Keratinocyte (primary cell): ENCODE measurements around the gene VNN1. TPM values are rescaled to one million over a fixed set of nuclear protein-coding genes. Genes with fewer than 3 reads are reported as not detected.

Experiments
- DNase-seq: peaks from one replicate; pipeline ENCODE4 v3.0.0-alpha.2; 2011; ENCODE audit warnings: low read depth, missing footprints, low spot score
- FAIRE-seq: peaks from 2 replicates; lab custom pipeline; 2011; peaks lifted over from hg19 to GRCh38; lab: Jason Lieb, UNC
- H2AFZ ChIP-seq: 2 replicates; pipeline ENCODE4 v1.6.0; 2012; ENCODE audit warnings: low read length, control low read depth, inconsistent platforms; ENCODE audit not compliant: control insufficient read depth
- H3K27ac ChIP-seq: 2 replicates; pipeline ENCODE4 v1.5.1; 2011; ENCODE audit warnings: low read length; ENCODE audit not compliant: control insufficient read depth, insufficient read depth
- H3K27me3 ChIP-seq: 3 replicates; pipeline ENCODE4 v1.6.0; 2011; ENCODE audit warnings: low read length; ENCODE audit not compliant: control insufficient read depth, insufficient read depth; ENCODE audit errors: extremely low read depth
- H3K36me3 ChIP-seq, 2 experiments: 2 replicates in 1 of 2; 3 replicates in 1 of 2; pipeline ENCODE4 v1.5.1; 2011; ENCODE audit warnings: low read length in 2 of 2, mild to moderate bottlenecking in 1 of 2; ENCODE audit not compliant: control insufficient read depth in 2 of 2, insufficient read depth in 2 of 2; ENCODE audit errors: extremely low read depth in 1 of 2
- H3K4me1 ChIP-seq: 3 replicates; pipeline ENCODE4 v1.5.1; 2011; ENCODE audit warnings: low read length; ENCODE audit not compliant: control insufficient read depth, insufficient read depth; ENCODE audit errors: extremely low read depth
- H3K4me2 ChIP-seq: 3 replicates; pipeline ENCODE4 v1.6.0; 2011; ENCODE audit warnings: low read depth, low read length; ENCODE audit not compliant: control insufficient read depth, insufficient read depth; ENCODE audit errors: extremely low read depth
- H3K4me3 ChIP-seq, 3 experiments: fragments of 200-600 bp in 1 of 3; sonication (generic) in 1 of 3; 2 replicates in 2 of 3; 3 replicates in 1 of 3; pipeline ENCODE4 v1.5.1; 2011 to 2016; ENCODE audit warnings: low read length in 3 of 3, mild to moderate bottlenecking in 3 of 3, control low read depth in 2 of 3, inconsistent platforms in 1 of 3, low read depth in 1 of 3, mixed read lengths in 1 of 3, mixed run types in 1 of 3, moderate library complexity in 1 of 3; ENCODE audit not compliant: control insufficient read depth in 2 of 3, insufficient read depth in 2 of 3; ENCODE audit errors: extremely low read depth in 1 of 3
- H3K79me2 ChIP-seq: 2 replicates; pipeline ENCODE4 v1.6.0; 2012; ENCODE audit warnings: low read length; ENCODE audit not compliant: control insufficient read depth, insufficient read depth
- H3K9ac ChIP-seq: 3 replicates; pipeline ENCODE4 v1.6.0; 2011; ENCODE audit warnings: low read length; ENCODE audit not compliant: control insufficient read depth, insufficient read depth; ENCODE audit errors: extremely low read depth
- H3K9me1 ChIP-seq: 3 replicates; pipeline ENCODE4 v1.6.0; 2011; ENCODE audit warnings: low read length; ENCODE audit not compliant: control insufficient read depth, insufficient read depth; ENCODE audit errors: extremely low read depth
- H3K9me3 ChIP-seq: 2 replicates; pipeline ENCODE4 v1.5.1; 2012; ENCODE audit warnings: low read depth, low read length; ENCODE audit not compliant: control insufficient read depth
- H4K20me1 ChIP-seq: 3 replicates; pipeline ENCODE4 v1.6.0; 2011; ENCODE audit warnings: low read length; ENCODE audit not compliant: control insufficient read depth, insufficient read depth; ENCODE audit errors: extremely low read depth
- EZH2 ChIP-seq: IDR thresholded peaks from one replicate; pipeline ENCODE4 v1.6.1; 2012; ENCODE audit warnings: inconsistent platforms, mild to moderate bottlenecking, low read length, moderate library complexity
- dilution Hi-C: fragments of 300-500 bp; cut with MboI; formaldehyde crosslinking; loops from one replicate; pipeline ENCODE4 v1.7.0; 2020; ENCODE audit warnings: low sequenced_read_pairs; ENCODE audit not compliant: extremely low pct_ligation_motif_present
- polyA plus RNA-seq, 5 experiments: library from polyadenylated mRNA; depleted of rRNA in 3 of 5; stranded (reverse) in 3 of 5; stranded (forward) in 1 of 5; unstranded in 1 of 5; fragments of >200 nt; gene quantifications; 1 replicate in 1 of 5; 2 replicates in 3 of 5; 3 replicates in 1 of 5; pipeline versions ENCODE4 v1.2.1 to v1.2.3, GENCODE V29; 2011 to 2012; ENCODE audit warnings: missing spikeins in 2 of 5, low read depth in 1 of 5, low replicate concordance in 1 of 5
- TF ChIP-seq, protein P1 (sequence below), 3 experiments: IDR thresholded peaks in 1 of 3; conservative IDR thresholded peaks in 1 of 3; optimal IDR thresholded peaks in 1 of 3; 2 replicates in 2 of 3; 3 replicates in 1 of 3; pipeline versions ENCODE3 to v1.5.1; 2011; ENCODE audit warnings: low read length in 3 of 3, mild to moderate bottlenecking in 3 of 3, moderate library complexity in 2 of 3, control low read depth in 1 of 3, inconsistent platforms in 1 of 3; ENCODE audit not compliant: insufficient read depth in 2 of 3; ENCODE audit errors: extremely low read depth in 1 of 3

The VNN1 gene
- polyA plus RNA-seq, 1 donor (not counting 4 experiments of a cell fraction or from before 2014, with no cell fraction given), result 3.3 TPM

DNA sequence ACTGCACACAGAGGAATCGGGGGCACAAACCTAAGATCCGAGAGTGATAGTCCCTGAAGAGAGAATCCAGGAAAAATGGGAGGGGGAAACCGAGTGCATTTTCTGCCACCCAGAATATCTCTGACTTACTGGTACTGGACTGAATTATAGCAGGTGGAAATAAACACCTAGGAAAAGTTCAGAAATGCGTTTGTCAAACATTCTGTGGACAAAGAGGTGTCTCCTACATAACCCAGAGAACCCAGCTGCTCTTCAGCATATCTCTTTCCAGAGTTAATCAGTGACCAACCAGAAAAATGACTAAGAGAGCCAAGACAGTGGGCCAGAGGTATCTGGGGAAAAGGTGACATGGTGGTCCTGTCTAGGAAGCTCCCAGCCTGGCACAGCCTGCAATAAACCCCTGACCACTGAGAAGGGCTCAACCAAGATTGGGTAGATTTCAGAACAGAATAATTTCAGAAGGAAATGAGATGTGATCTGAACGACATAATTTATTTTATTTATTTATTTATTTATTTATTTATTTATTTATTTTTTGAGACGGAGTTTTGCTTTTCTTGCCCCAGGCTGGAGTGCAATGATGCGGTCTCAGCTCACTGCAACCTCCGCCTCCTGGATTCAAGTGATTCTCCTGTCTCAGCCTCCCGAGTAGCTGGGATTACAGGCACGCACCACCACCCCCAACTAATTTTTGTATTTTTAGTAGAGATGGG is 6.0 kb upstream of the VNN1 start:
- no peak for TF ChIP-seq EZH2
- TF ChIP-seq, protein P1, sequence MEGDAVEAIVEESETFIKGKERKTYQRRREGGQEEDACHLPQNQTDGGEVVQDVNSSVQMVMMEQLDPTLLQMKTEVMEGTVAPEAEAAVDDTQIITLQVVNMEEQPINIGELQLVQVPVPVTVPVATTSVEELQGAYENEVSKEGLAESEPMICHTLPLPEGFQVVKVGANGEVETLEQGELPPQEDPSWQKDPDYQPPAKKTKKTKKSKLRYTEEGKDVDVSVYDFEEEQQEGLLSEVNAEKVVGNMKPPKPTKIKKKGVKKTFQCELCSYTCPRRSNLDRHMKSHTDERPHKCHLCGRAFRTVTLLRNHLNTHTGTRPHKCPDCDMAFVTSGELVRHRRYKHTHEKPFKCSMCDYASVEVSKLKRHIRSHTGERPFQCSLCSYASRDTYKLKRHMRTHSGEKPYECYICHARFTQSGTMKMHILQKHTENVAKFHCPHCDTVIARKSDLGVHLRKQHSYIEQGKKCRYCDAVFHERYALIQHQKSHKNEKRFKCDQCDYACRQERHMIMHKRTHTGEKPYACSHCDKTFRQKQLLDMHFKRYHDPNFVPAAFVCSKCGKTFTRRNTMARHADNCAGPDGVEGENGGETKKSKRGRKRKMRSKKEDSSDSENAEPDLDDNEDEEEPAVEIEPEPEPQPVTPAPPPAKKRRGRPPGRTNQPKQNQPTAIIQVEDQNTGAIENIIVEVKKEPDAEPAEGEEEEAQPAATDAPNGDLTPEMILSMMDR (optimal IDR thresholded peaks at IDR 0.05 in 1 of 3, IDR thresholded peaks at IDR 0.05 in 1 of 3, conservative IDR thresholded peaks at IDR 0.05 in 1 of 3; ENCODE audit: extremely low read depth in 1 of 3, insufficient read depth in 2 of 3, low read length in 3 of 3), result no peak
- Histone ChIP-seq H3K79me2 (no peaks in the 10 kb centered on the region), H3K9me1 (no peaks in the 10 kb centered on the region), H4K20me1 (no peaks in the 10 kb centered on the region), H3K27me3 (no peaks in the 10 kb centered on the region), H3K4me2 (no peak overlapping the region), H3K9me3 (no peaks in the 10 kb centered on the region), H3K4me1 (no peaks in the 10 kb centered on the region), H3K9ac (no peak overlapping the region), H3K36me3 (no peaks in the 10 kb centered on the region), H3K4me3 (no peak overlapping the region), H3K27ac (no peak overlapping the region), H2AFZ (no peak overlapping the region)
- FAIRE-seq, result no peak
- dilution Hi-C loops, result no loop called here
- no peak for DNase-seq

DNA sequence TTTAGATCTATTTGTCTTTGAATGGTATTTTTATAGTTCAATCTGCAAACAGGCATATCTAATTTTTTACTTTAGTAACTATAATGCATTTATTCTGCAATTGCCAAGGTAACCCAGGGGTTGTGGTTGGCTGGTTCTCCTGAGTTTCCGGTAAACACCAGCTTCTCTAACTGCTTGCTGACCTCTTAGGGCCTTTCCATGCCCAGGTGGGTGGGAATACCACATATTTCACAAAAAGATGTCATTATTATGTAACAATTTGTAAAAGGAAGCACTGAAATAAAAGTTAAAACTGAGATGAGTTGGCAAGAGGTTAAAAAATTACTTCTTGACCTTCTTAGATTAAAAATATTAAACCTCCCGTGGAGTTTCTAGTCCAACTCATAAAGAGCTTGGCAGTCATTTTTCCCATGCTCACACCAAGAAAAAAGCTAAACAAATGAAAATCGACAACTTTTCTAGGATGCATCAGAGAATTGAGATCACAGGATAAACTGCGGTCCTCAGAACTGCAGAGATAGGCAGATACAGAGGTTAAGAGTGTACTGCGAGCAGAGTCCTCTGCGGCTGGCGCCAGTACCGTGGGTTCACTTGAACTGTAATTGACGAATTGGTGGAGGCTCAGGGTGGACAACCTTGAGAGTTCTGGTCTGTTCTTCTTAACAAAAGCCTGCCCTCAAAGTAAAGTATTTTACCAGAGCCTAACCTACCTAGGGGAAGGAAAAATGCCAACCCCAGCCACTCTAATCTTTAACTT is 2.2 kb upstream of the VNN1 start:
- no peak for TF ChIP-seq EZH2
- TF ChIP-seq, protein P1 (optimal IDR thresholded peaks at IDR 0.05 in 1 of 3, IDR thresholded peaks at IDR 0.05 in 1 of 3, conservative IDR thresholded peaks at IDR 0.05 in 1 of 3; ENCODE audit: extremely low read depth in 1 of 3, insufficient read depth in 2 of 3, low read length in 3 of 3), result no peak
- no peak for DNase-seq
- Histone ChIP-seq H3K4me3 (no peak overlapping the region), H3K27ac (no peak overlapping the region), H3K9me3 (no peaks in the 10 kb centered on the region), H3K27me3 (no peaks in the 10 kb centered on the region), H2AFZ (no peak overlapping the region), H3K4me2 (no peak overlapping the region), H3K36me3 (no peaks in the 10 kb centered on the region), H3K4me1 (peaks cover 3% of the 10 kb centered on the region), H3K9ac (no peak overlapping the region), H3K9me1 (no peaks in the 10 kb centered on the region), H3K79me2 (no peaks in the 10 kb centered on the region), H4K20me1 (no peaks in the 10 kb centered on the region)
- no peak for FAIRE-seq
- dilution Hi-C loops, result no loop called here
